Choroid plexus epithelial cell (primary cell): ENCODE results near the gene UNKL.

ENCODE experiments used
- DNase-seq: peaks from one replicate; pipeline ENCODE4 v3.0.0-alpha.2; 2010; ENCODE audit warnings: low read depth
- H3K4me3 ChIP-seq: 2 replicates; pipeline ENCODE4 v1.5.1; 2011; ENCODE audit warnings: low read depth, mild to moderate bottlenecking, control low read depth, low read length, moderate library complexity
- CTCF ChIP-seq: conservative IDR thresholded peaks from 2 replicates; pipeline ENCODE4 v1.5.1; 2011; ENCODE audit warnings: low read depth, mild to moderate bottlenecking, control low read depth, inconsistent platforms, low read length, moderate library complexity

UNKL gene

GRCh38 chr16:1451702-1452392 is 37.3 kb upstream of the UNKL start:
- no peak for DNase-seq
- no peak overlapping the region for H3K4me3 ChIP-seq
- no peak for TF ChIP-seq CTCF

GRCh38 chr16:1450841-1451240 is 36.3 kb upstream of the UNKL start:
- TF ChIP-seq CTCF, result no peak
- H3K4me3 ChIP-seq, result no peak overlapping the region
- DNase-seq, result no peak

- no peak for DNase-seq
- peak; percentile 9 for TF ChIP-seq CTCF
- H3K4me3 ChIP-seq, result no peak overlapping the region
Measured at GRCh38 chr16:1450218-1450617, 35.7 kb upstream of the UNKL start.

- no peak for DNase-seq
- no peak for TF ChIP-seq CTCF
Measured at GRCh38 chr16:1449201-1449788, 34.8 kb upstream of the UNKL start.

GRCh38 chr16:1448536-1449116 is 34.1 kb upstream of the UNKL start:
- TF ChIP-seq CTCF, result no peak
- H3K4me3 ChIP-seq, result no peak overlapping the region
- DNase-seq, result no peak

More at GRCh38 chr16:1449201-1449788, 34.8 kb upstream of the UNKL start:
- H3K4me3 ChIP-seq, result no peak overlapping the region

GRCh38 chr16:1447965-1448364 is 33.5 kb upstream of the UNKL start:
- no peak overlapping the region for H3K4me3 ChIP-seq
- TF ChIP-seq CTCF, result no peak
- DNase-seq, result no peak
